ENCODE results near the gene FGF18.
"Not testable (repeated sequence)": the region's sequence is repeated elsewhere in the genome, so short reads cannot be mapped to it uniquely, and the experiment has no call there.

- TF ChIP-seq, protein P1, sequence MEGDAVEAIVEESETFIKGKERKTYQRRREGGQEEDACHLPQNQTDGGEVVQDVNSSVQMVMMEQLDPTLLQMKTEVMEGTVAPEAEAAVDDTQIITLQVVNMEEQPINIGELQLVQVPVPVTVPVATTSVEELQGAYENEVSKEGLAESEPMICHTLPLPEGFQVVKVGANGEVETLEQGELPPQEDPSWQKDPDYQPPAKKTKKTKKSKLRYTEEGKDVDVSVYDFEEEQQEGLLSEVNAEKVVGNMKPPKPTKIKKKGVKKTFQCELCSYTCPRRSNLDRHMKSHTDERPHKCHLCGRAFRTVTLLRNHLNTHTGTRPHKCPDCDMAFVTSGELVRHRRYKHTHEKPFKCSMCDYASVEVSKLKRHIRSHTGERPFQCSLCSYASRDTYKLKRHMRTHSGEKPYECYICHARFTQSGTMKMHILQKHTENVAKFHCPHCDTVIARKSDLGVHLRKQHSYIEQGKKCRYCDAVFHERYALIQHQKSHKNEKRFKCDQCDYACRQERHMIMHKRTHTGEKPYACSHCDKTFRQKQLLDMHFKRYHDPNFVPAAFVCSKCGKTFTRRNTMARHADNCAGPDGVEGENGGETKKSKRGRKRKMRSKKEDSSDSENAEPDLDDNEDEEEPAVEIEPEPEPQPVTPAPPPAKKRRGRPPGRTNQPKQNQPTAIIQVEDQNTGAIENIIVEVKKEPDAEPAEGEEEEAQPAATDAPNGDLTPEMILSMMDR (IDR thresholded peaks at IDR 0.05): not testable (repeated sequence)
- TF ChIP-seq POLR2AphosphoS5, EP300 (IDR thresholded peaks at IDR 0.05): not testable (repeated sequence)
Observed at GRCh38 chr5:171384999-171385398, 34.4 kb upstream of the FGF18 start.
